Stimulated activated CD4-positive, alpha-beta T cell treated with anti-CD3 and anti-CD28 coated beads, Interleukin-15, amount 100 ng/mL, for 1 hour (primary cell): ENCODE results near the gene THRSP.
"Not testable (repeated sequence)": the region's sequence is repeated elsewhere in the genome, so short reads cannot be mapped to it uniquely, and the experiment has no call there.

Experiments
- DNase-seq, 2 donors: peaks; one replicate each; pipeline ENCODE4 v3.0.0-alpha.2; 2020; ENCODE audit warnings: low read depth in 1 of 2, low spot score in 1 of 2

Gene THRSP, protein sequence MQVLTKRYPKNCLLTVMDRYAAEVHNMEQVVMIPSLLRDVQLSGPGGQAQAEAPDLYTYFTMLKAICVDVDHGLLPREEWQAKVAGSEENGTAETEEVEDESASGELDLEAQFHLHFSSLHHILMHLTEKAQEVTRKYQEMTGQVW

DNA sequence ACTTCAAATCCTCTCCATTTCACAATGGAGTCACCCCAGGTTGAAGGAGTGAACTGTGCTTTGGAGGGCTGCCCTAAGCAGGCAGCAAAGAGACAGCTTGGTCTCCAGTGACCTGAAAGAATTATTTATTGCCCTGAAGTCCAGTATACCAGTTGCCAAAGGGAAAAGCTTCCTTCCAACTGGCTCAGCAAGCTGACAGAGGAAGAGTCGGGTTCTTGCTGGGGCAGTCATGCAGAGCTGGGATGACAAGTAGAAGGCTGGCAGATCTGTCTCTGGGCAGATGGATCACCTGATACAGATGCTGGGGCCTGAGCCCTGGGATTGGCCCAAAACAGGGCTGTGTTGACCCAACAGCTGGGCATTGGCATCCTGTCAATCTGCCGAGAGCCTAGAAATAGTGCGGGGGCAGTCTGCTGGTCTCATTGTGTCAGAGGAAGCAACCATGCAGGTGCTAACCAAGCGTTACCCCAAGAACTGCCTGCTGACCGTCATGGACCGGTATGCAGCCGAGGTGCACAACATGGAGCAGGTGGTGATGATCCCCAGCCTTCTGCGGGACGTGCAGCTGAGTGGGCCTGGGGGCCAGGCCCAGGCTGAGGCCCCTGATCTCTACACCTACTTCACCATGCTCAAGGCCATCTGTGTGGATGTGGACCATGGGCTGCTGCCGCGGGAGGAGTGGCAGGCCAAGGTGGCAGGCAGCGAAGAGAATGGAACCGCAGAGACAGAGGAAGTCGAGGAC, at the start of gene THRSP:
Gene THRSP, plus strand, starts transcription at position 422 of the 742 bp plus-strand sequence. Its CDS starts 21 bp downstream, at position 443.
- no peak for DNase-seq

DNA sequence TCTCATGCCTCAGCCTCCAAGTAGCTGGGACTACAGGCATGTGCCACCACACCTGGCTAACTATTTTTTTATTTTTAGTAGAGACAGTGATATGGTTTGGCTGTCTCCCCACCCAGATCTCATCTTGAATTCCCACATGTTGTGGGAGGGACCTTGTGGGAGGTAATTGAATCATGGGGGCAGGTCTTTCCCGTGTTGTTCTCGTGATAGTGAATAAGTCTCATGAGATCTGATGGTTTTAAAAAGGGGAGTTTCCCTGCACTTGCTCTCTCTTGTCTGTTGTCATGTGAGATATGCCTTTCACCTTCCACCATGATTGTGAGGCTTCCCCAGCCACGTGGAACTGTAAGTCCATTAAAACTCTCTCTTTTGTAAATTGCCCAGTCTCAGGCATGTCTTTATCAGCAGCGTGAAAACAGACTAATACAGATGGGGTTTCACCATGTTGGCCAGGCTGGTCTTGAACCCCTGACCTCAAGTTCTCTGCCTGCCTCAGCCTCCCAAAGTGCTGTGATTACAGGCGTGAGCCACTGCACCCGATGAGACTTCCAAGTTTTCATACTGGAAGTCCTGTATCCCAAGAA, 48.6 kb upstream of the THRSP start:
- DNase-seq, result not testable (repeated sequence)

DNA sequence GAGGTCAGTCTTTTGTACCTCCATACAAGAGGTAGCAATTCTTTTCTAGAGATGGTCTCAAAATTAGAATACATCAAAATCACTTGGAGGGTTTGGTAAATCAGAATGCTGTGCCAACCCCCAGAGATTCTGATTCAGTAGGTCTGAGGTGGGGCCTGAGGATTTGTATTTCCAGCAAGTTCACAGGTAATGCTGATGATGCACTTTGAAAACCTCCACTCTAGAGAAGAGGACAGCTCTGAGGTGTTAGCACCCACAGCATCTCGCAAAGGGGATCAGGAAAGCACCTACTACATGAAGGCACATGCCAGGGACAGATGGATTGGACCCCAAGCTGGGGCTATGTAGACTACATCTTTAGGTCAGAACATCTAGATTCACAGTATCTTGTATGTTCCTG, 47.8 kb upstream of the THRSP start:
- no peak for DNase-seq

DNA sequence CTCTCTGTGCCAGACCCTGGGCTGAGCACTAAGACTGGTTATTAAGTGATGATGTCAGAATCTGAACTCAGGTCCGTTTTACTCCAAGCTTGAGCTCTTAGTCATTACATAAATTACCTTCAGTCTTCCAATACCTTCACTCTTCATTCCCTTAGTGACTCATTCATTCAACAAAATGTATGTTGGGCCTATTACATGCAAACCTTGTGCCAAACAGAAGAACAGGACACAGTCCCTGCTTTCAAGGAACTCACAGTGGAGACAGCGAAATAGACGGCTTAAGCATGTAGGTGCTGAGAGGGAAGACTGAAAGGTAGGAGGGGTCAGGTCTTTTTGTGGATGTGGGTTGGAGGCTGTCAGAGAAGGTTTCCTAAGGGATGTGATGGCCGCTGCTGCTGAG, 43.9 kb upstream of the THRSP start:
- no peak for DNase-seq

DNA sequence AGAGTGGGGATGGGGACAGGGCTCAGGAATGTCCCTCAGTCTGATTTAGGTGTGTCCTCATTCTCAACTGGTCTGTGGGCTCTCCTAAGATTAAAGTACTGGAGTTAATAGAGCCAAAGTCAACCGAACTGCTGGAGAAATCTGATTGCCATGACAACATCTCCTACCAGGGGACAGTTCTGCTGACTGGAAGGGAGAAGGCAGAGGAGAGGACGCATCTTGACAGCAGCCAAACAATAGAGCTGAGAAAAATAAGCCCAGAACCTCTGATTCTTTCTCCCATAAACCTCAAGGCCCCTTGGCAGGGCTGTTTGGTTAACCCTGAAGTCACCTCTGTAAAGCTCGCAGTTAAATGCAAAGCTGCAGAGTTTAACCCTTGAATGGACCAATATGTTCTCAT, 43.4 kb upstream of the THRSP start:
- DNase-seq, result no peak

DNA sequence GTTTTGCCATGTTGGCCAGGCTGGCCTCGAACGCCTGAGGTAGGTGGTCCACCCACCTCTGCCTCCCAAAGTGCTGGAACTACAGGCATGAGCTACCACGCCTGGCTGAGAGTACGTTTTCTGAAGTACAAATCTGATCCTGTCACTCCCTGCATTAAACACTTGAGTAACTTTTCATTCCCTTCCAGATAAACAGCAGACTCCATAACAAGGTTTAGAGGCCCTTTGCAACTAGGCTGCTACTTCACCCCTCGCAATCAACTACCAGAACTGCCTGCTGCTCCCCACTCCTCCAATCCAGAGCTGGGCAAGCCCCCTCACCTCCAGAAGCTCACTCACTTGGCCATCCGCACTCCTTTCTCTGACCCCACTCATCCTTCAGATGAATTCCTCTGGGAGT, 42.0 kb upstream of the THRSP start:
- no peak for DNase-seq

DNA sequence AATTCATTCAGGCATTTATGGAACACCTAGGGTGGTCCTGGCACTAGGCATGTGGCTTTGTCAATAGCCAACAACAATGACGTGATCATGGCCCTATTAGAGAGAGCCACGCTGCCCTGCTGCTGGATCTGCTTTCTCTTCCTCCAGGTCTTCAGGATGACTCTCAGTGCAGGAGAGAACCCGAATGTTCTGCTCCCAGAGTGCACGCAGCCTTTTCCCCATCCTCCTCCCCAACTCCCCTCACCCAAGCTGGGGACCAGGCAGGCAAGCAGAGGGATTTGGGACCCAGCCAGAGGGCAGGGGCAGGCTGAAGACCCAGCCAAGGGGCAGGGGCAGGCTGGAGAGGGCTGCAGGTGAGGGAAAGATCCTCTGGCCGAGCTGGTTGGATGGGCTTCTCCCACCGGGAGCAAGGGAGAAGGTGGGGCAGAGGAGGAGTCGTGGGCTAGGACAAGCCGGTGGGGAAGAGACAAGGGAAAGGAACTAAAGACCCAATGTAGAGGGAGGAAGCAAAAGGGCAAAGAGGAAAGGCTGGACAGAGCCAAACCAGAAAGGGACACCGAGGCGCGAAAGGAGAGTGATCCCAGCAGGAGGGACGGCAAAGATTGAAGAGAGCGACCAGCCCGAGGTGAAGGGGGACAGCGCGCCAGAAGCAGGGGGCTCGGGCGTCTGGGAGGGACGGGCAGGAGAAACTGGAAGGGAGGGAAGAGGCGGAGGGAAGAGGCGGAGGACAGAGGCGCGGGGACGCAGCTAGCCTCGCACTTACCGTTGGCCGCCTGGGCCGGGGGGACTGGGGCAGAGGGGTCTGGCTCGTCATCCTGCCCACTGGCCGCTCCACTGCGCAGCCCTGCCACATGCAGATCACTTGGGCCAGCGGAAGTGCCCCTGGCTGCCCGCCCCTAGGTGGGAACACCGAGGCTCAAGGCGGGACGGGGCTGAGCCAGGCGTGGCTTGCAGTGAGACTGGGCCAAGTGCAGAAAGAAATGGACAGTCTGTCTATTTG, 41.0 kb upstream of the THRSP start, which contains the start of gene KCTD14:
Gene KCTD14, minus strand, starts transcription at position 880 of the 1,000 bp plus-strand sequence. Its CDS starts 27 bp downstream, at position 853.
- no peak for DNase-seq

DNA sequence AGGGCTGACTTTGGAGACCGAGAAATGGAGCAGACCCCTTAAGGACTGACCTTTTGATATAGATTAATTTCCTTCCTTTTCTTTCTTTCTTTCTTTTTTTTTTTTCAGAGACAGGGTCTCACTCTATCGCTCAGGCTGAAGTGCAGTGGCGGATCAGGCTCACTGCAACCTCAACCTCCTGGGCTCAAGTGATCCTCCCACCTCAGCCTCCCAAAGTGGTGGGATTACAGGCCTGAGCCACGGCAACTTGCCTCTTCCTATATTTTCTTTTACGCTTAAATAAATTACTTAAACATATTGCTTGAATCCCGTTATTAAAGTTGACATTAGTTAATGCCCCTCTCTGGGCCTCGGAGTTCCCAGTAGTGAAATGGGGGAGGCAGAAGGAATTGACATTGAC, 40.2 kb upstream of the THRSP start:
- no peak for DNase-seq

DNA sequence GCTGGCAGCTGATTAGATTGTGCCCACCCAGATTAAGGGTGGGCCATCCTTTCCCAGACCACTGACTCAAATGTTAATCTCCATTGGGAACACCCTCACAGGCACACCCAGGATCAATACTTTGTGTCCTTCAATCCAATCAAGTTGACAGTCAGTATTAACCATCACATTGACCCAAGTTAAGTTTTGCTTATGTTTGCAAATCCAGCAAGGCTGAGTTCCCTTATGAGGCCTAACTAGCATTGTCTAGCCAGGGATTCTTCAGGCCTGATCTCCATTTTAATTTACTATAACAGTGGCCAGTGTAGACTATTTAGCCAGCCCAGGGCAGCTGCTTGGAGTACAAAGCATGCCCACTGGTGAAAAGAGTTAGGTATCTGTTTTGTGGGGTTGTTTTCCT, 38.3 kb upstream of the THRSP start:
- no peak for DNase-seq

DNA sequence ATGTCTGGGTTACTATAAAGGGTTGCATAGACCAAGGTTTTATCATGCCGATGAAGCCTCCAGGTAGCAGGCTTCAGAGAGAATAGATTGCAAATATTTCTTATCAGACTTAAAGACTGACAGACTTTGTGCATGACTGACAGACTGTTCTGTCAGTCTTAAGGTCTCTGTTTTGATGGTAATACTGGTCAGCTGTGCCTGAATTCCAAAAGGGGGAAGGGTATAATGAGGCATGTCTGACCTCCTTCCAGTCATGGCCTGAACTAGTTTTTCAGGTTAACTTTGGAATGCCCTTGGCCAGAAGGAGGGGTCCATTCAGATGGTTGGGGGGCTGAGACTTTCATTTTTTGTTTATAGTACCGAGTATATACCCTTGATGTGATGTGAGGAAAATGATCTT, 35.9 kb upstream of the THRSP start:
- DNase-seq, result no peak

DNA sequence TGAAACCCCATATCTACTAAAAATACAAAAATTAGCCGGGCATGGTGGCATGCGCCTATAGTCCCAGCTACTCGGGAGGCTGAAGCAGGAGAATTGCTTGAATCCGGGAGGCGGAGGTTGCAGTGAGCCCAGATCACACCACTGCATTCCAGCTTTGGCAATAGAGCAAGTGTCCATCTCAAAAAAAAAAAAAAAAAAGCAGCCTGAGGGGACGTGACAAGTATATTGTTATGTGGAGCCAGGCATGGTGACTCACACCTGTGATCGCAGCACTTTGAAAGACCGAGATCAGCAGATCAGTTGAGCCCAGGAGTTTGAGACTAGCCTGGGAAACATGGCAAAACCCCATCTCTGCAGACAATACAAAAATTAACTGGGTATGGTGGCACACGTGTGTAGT, 35.2 kb upstream of the THRSP start:
- DNase-seq, result not testable (repeated sequence)

DNA sequence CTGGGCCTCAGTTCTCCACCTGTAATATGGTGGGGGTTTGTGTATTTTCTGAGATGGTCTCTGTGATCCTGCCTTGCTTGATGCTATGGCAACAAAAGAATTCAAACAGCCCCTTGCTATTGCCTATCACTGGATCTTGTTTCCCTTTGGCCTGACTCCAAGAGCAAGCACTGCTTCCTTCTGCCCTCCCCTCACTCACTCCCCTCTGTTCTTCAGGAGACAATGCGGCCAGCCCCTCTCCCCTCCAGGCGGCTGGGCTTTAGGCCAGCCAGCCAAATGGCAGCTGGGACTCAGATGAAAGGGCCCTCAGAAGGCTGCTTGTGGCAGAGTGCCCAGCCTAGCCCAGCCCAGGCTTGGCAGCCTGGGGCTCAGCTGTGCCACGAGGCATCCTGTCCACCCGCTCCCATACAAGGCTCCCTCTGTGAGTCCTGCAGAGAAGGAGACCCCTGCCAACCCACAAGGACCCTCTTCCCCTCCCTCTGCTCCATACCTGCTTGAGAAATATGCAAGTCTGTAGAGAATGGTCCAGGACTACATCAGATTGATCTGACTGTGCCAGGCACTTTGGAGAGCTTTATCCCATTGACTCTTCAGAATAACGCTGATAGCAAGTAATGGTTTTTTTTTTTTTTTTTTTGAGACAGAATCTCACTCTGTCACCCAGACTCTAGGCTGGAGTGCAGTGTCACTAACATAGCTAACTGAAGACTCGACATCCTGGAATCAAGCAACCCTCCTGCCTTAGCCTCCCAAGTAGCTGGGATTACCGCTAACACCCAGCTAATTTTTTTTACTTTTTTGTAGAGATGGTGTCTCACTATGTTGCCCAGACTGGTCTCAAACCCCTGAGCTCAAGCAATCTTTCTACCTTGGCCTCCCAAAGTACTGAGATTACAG, 33.0 kb upstream of the THRSP start:
- no peak for DNase-seq

DNA sequence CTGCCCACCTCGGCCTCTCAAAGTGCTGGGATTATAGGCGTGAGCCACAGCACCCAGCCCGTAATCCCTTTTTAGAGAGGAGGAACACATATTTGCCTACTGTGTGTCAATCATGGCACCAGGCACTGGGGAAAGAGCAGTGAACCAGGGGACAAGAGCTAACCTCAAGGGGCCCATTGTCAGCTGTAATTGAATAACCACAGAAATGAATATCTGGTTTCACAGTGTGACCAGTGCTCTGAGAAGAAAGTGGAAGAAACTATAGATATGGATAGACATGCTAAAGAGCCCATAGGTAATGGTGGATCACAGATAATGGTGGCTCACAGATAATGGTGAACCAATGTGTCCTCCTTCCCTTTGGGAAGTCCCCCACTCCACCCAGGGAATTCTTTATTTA, 32.0 kb upstream of the THRSP start:
- DNase-seq, result no peak

DNA sequence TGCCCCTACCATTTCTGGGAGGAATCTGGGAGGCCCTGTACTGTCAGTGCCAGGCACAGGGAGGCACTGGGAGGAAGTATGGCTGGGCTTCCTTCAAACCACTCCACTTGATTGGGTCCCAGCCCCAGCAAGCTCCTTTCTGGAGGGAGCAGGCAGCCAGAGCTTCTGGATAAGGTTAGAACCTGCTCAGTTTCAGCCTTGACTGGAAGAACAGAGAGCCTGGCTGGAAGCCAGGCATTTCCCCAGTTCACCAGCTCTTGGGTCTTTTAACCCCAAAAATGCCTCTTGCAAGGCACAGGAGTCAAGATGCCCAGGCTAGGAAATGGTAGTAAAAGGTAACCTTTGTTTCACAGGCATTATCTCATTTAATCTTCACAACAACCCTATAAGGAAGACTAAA, 31.6 kb upstream of the THRSP start:
- DNase-seq, result no peak

DNA sequence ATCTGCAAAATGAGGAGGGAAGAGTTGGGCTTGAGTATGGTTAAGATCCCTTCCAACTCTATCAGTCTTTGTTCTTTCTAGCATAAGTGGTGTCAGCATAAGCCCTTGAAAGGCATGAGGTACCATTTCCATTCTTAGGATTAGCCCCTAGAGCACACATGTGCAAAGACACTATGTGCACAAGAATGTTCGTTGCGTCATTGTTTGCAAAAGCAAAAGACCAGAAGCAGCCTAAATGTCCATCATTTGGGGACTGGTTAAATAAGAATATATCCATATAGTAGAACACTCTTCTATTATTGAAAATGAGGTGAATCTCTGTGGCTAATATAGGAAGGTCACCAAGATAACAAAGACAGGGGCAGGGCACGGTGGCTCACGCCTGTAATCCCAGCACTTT, 30.6 kb upstream of the THRSP start:
- DNase-seq, result no peak

DNA sequence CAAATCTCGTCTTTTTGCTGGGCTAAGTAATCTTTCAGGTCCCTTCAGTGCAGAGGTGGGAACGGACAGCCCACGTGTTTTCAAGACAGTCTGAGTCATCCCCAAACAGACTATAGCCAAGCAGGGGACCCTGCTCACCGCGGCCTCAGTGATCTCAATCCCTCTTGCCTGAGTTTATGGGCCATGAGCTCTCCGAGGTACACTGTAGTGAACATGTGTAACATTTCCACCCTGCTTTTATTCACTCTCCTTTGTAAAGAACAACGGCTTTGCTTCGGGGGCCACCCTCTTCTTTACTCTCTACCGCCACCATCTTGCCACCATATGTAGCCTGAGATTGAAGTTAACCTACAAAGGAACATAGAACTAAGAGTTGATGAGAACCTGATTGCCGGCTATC, 29.0 kb upstream of the THRSP start:
- no peak for DNase-seq

DNA sequence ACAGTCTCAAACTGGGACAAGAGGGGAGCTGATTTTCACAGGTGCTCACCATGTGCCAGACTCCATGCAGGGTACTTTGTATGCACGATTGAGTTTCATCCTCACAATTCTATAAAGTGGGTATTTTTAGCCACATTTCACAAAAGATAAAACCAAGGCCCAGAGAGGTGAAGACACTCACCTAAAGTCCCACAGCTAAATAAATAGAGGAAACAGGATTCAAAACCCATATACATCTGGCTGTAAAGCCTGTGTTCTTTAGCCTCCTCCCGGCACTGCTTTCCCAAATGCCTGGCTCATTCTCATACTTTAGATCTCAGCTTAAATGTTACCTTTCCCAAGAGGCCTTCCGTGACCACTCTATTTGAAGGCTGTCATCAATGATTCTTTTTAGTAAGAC, 27.3 kb upstream of the THRSP start:
- no peak for DNase-seq

DNA sequence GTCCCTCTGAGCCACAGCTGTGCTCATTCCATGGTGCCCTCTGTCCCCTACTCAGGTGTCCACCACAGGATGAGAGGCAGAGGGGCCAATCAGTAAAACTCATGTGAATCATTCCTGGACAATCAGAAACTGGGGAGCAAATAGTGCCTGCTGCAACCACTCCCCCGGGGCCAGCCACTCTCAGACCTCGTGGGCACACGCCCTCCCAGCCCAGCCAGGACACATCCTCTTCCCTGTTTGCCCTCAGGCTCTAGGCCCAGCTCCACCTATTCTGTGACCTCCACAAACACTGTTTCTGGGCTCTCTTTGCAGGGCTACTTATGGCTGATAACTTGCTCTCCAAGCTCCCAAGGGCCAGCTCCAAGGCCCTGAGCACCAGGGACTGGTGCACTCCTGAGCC, 26.6 kb upstream of the THRSP start:
- no peak for DNase-seq

DNA sequence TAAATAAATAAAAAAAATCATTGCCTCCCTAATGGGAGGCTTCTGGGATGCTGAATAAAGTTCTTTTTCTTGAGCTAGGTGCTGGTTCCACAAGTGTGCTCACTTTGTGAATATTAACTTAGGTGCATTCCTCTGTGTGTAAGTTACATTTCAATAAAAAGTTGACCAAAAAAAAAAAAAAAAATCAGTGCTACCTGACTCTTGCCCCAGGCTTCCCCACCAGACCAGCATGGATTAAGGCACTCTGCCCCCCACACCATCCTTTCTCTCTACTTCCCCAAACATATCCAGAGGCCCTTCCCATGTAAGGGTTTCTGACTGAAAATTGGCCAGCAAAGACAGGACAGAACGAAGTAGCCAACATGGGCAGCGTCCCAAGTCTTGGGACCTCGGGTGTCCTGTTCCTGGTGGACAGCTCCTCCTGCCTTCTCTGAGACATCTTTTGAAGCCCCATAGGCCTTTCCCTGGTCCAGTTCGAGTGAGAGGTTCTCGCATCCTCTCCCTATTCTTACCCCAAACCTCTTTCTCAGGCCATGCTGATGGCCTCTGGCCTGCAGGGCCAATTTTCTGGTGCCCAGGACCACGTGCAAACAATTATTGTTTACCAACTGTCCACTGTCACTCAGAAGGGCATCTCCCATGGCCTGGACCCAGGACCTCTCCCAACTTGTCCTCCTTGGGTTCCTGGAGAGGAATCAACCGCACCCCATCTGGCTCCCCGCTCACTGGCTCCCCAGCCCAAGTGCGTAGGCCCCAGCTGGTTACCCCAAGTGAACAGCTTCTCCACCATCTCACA, 25.6 kb upstream of the THRSP start:
- no peak for DNase-seq
